Neuronal stem cell (in vitro differentiated cells): Measurements from ENCODE around the gene GABRG3.

Experiments
- DNase-seq: peaks from one replicate; pipeline ENCODE4 v3.0.0-alpha.2; 2013; ENCODE audit warnings: low spot score
- H2AFZ ChIP-seq: one replicate; pipeline ENCODE4 v1.6.1; 2013; ENCODE audit warnings: mild to moderate bottlenecking, low read length, inconsistent platforms
- H2AK5ac ChIP-seq: 2 replicates; pipeline ENCODE4 v1.6.1; 2013; ENCODE audit warnings: low read depth, mild to moderate bottlenecking, inconsistent platforms, low read length, moderate library complexity, mixed read lengths
- H2BK120ac ChIP-seq: 2 replicates; pipeline ENCODE4 v1.6.1; 2013; ENCODE audit warnings: low read depth, mild to moderate bottlenecking, inconsistent platforms, low read length, moderate library complexity, mixed read lengths
- H2BK12ac ChIP-seq: one replicate; pipeline ENCODE4 v1.6.1; 2013; ENCODE audit warnings: low read length, inconsistent platforms
- H2BK15ac ChIP-seq: 2 replicates; pipeline ENCODE4 v1.6.1; 2013; ENCODE audit warnings: mild to moderate bottlenecking, low read length, inconsistent platforms, mixed read lengths
- H2BK5ac ChIP-seq: one replicate; pipeline ENCODE4 v1.6.1; 2013; ENCODE audit warnings: inconsistent platforms, mild to moderate bottlenecking, low read length, moderate library complexity
- H3K14ac ChIP-seq: one replicate; pipeline ENCODE4 v1.6.1; 2013; ENCODE audit warnings: low read length, inconsistent platforms
- H3K18ac ChIP-seq: 2 replicates; pipeline ENCODE4 v1.6.1; 2013; ENCODE audit warnings: low read length, inconsistent platforms
- H3K23ac ChIP-seq: 2 replicates; pipeline ENCODE4 v1.6.1; 2013; ENCODE audit warnings: low read depth, mild to moderate bottlenecking, mixed read lengths, low read length, inconsistent platforms; ENCODE audit not compliant: poor library complexity
- H3K27ac ChIP-seq: replicated peaks from 3 replicates; pipeline ENCODE4 v1.5.1; 2013; ENCODE audit warnings: low read length, inconsistent platforms
- H3K27me3 ChIP-seq, 3 experiments: 2 replicates each; pipeline ENCODE4 v1.6.1; 2013; ENCODE audit warnings: low read length in 3 of 3, mild to moderate bottlenecking in 2 of 3, inconsistent platforms in 1 of 3, low read depth in 1 of 3, mixed read lengths in 1 of 3, moderate library complexity in 1 of 3; ENCODE audit not compliant: control insufficient read depth in 3 of 3, insufficient read depth in 3 of 3
- H3K36me3 ChIP-seq, 2 donors: replicated peaks in 1 of 2; 2 replicates each; pipeline ENCODE4 v1.6.1; 2013; ENCODE audit warnings: low read length in 2 of 2; ENCODE audit not compliant: control insufficient read depth in 2 of 2, insufficient read depth in 2 of 2
- H3K4ac ChIP-seq: 2 replicates; pipeline ENCODE4 v1.6.1; 2013; ENCODE audit warnings: inconsistent platforms, mild to moderate bottlenecking, low read length, moderate library complexity
- H3K4me1 ChIP-seq, 2 donors: 1 replicate in 1 of 2; 2 replicates in 1 of 2; pipeline ENCODE4 v1.6.1; 2013; ENCODE audit warnings: low read length in 2 of 2, low read depth in 1 of 2; ENCODE audit not compliant: control insufficient read depth in 2 of 2, insufficient read depth in 1 of 2
- H3K4me2 ChIP-seq: one replicate; pipeline ENCODE4 v1.6.1; 2013; ENCODE audit warnings: mild to moderate bottlenecking, low read length, inconsistent platforms; ENCODE audit not compliant: insufficient read depth, poor library complexity, severe bottlenecking
- H3K4me3 ChIP-seq, 2 donors: 2 replicates each; pipeline ENCODE4 v1.5.1; 2013; ENCODE audit warnings: low read length in 2 of 2, mild to moderate bottlenecking in 2 of 2, inconsistent platforms in 1 of 2, moderate library complexity in 1 of 2
- H3K79me1 ChIP-seq: one replicate; pipeline ENCODE4 v1.6.1; 2013; ENCODE audit warnings: low read depth, mild to moderate bottlenecking, inconsistent platforms, low read length, moderate library complexity
- H3K9ac ChIP-seq: one replicate; pipeline ENCODE4 v1.6.1; 2013; ENCODE audit warnings: mild to moderate bottlenecking, low read depth, low read length, inconsistent platforms; ENCODE audit not compliant: poor library complexity
- H3K9me3 ChIP-seq, 2 donors: replicated peaks in 1 of 2; 2 replicates each; pipeline versions ENCODE3 to v1.6.1; 2013; ENCODE audit warnings: low read length in 2 of 2, mild to moderate bottlenecking in 2 of 2, inconsistent platforms in 1 of 2, low read depth in 1 of 2, mixed read lengths in 1 of 2, moderate library complexity in 1 of 2; ENCODE audit not compliant: control insufficient read depth in 2 of 2, insufficient read depth in 1 of 2
- H4K8ac ChIP-seq: one replicate; pipeline ENCODE4 v1.6.1; 2013; ENCODE audit warnings: low read depth, mild to moderate bottlenecking, inconsistent platforms, low read length, moderate library complexity
- H4K91ac ChIP-seq: one replicate; pipeline ENCODE4 v1.6.1; 2013; ENCODE audit warnings: low read length, low read depth, mild to moderate bottlenecking, inconsistent platforms; ENCODE audit not compliant: poor library complexity
- WGBS, 2 donors: extraction: QIAGEN DNeasy Blood & Tissue Kit; methylation state at CpG; one replicate each; pipeline ENCODE4 v1.1.7; 2013; ENCODE audit warnings: missing lambda C conversion rate in 2 of 2, mixed read lengths in 1 of 2; ENCODE audit not compliant: insufficient read length in 2 of 2, insufficient replicate concordance in 1 of 2; ENCODE audit errors: extremely low coverage in 2 of 2; 5-methylcytosine and 5-hydroxymethylcytosine counted together

The GABRG3 gene

GRCh38 chr15:27438403-27439375 is 467.7 kb downstream of the GABRG3 start:
- Histone ChIP-seq H4K8ac (no peak overlapping the region), H2BK120ac (no peak overlapping the region), H3K18ac (no peak overlapping the region), H3K14ac (no peak overlapping the region), H2BK5ac (no peak overlapping the region), H2BK12ac (no peak overlapping the region), H3K4me1 (no peaks in the 10 kb centered on the region), H3K9ac (no peak overlapping the region), H3K79me1 (no peaks in the 10 kb centered on the region), H3K36me3 (no peaks in the 10 kb centered on the region), H4K91ac (no peak overlapping the region), H2BK15ac (no peak overlapping the region), H2AFZ (no peak overlapping the region), H3K27me3 (no peaks in the 10 kb centered on the region), H3K9me3 (no peaks in the 10 kb centered on the region), H3K4ac (no peak overlapping the region), H3K4me3 (no peak overlapping the region), H3K23ac (no peak overlapping the region), H3K4me2 (no peak overlapping the region), H3K27ac (no peak overlapping the region), H2AK5ac (no peak overlapping the region)
- no CpG with 5 or more reads among the region's 15 CpGs for WGBS, 2 donors
- DNase-seq: no peak

- Histone ChIP-seq H2BK12ac (no peak overlapping the region), H3K4me3 (no peak overlapping the region), H3K23ac (no peak overlapping the region), H3K79me1 (no peaks in the 10 kb centered on the region), H2BK15ac (no peak overlapping the region), H3K9me3 (no peaks in the 10 kb centered on the region), H2AFZ (no peak overlapping the region), H3K9ac (no peak overlapping the region), H2AK5ac (no peak overlapping the region), H2BK120ac (no peak overlapping the region), H4K8ac (no peak overlapping the region), H3K36me3 (no peaks in the 10 kb centered on the region), H3K18ac (no peak overlapping the region), H3K14ac (no peak overlapping the region), H3K27me3 (no peaks in the 10 kb centered on the region), H3K4me2 (no peak overlapping the region), H3K4me1 (no peaks in the 10 kb centered on the region), H4K91ac (no peak overlapping the region), H3K27ac (no peak overlapping the region), H3K4ac (no peak overlapping the region), H2BK5ac (no peak overlapping the region)
- DNase-seq: no peak
- WGBS, 2 donors: no CpG with 5 or more reads among the region's 2 CpGs
Observed at GRCh38 chr15:27441120-27441519, 470.1 kb downstream of the GABRG3 start.

GRCh38 chr15:27448234-27448633 is 477.3 kb downstream of the GABRG3 start:
- no peak overlapping the region for H2AFZ ChIP-seq
- H3K23ac ChIP-seq: no peak overlapping the region
- H2AK5ac ChIP-seq: no peak overlapping the region
- no peak overlapping the region for H2BK12ac ChIP-seq
- H3K79me1 ChIP-seq: no peaks in the 10 kb centered on the region
- H3K9ac ChIP-seq: no peak overlapping the region
- H2BK5ac ChIP-seq: no peak overlapping the region
- no peak overlapping the region for H3K18ac ChIP-seq
- H3K4me1 ChIP-seq: peaks cover 0 to 2% of the 10 kb centered on the region in 2 donors
- H3K4me2 ChIP-seq: no peak overlapping the region
- H3K4me3 ChIP-seq: no peak overlapping the region
- peaks cover 0 to 4% of the 10 kb centered on the region in 2 donors for H3K9me3 ChIP-seq
- H2BK15ac ChIP-seq: no peak overlapping the region
- H4K8ac ChIP-seq: no peak overlapping the region
- H4K91ac ChIP-seq: no peak overlapping the region
- H3K4ac ChIP-seq: no peak overlapping the region
- H3K27ac ChIP-seq: no peak overlapping the region
- H2BK120ac ChIP-seq: no peak overlapping the region
- no peak overlapping the region for H3K14ac ChIP-seq
- H3K27me3 ChIP-seq: no peaks in the 10 kb centered on the region
- no peaks in the 10 kb centered on the region for H3K36me3 ChIP-seq
- WGBS, 2 donors: no CpG with 5 or more reads among the region's 5 CpGs
- DNase-seq: no peak

- H2BK15ac ChIP-seq: no peak overlapping the region
- no peaks in the 10 kb centered on the region for H3K79me1 ChIP-seq
- no peak overlapping the region for H4K8ac ChIP-seq
- H3K27me3 ChIP-seq: no peaks in the 10 kb centered on the region
- no peak overlapping the region for H3K9ac ChIP-seq
- no peak overlapping the region for H3K18ac ChIP-seq
- peaks cover 0 to 4% of the 10 kb centered on the region in 2 donors for H3K9me3 ChIP-seq
- no peak overlapping the region for H3K23ac ChIP-seq
- no peak overlapping the region for H3K4ac ChIP-seq
- no peak overlapping the region for H3K27ac ChIP-seq
- no peak for DNase-seq
- no CpG with 5 or more reads among the region's 4 CpGs for WGBS, 2 donors
- no peak overlapping the region for H2BK12ac ChIP-seq
- no peak overlapping the region for H2BK120ac ChIP-seq
- H3K4me2 ChIP-seq: no peak overlapping the region
- no peaks in the 10 kb centered on the region for H3K36me3 ChIP-seq
- H2BK5ac ChIP-seq: no peak overlapping the region
- no peak overlapping the region for H2AFZ ChIP-seq
- H2AK5ac ChIP-seq: no peak overlapping the region
- no peak overlapping the region for H3K4me3 ChIP-seq
- H3K4me1 ChIP-seq: peaks cover 0 to 2% of the 10 kb centered on the region in 2 donors
- H4K91ac ChIP-seq: no peak overlapping the region
- no peak overlapping the region for H3K14ac ChIP-seq
Observed at GRCh38 chr15:27448986-27449385, 478.0 kb downstream of the GABRG3 start.
